ENCODE results near the gene RTEL1.

DNA sequence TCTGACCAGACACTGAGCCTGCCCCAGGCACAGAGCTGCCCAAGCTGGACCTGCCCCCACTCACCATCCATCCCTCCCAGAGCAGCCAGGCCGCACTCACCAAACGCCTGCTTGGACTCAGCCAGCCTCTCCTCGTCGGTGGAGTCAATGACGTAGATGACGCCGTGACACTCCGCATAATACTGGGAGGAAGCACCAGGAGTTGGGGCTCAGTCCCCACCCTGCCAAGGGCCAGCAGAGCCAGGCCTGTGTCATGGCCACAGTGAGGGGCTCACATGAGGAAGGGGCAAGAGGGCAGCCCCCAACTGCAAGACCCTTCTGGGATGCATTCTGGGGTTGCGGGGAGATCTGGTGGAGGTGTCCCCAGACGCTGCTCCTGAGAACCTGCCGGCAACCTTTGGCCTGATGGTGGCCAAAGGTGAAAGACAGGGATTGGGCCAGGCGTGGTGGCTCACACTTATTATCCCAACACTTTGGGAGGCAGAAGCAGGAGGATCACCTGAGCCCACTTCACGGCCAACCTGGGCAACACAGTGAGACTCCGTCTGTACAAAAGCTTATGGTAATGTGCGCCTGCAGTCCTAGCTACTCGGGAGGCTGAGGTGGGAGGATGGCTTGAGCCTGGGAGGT, 44.0 kb downstream of the RTEL1 start:
- no peak for TF ChIP-seq POLR2A (IDR thresholded peaks at IDR 0.05; ENCODE audit: low read length)
- no peak for TF ChIP-seq GATA1 (IDR thresholded peaks at IDR 0.05; ENCODE audit: low read depth, low read length)

Measured in erythroblast (primary cell).